Gastroesophageal sphincter (tissue), 3 donors: ENCODE measurements around the gene OTOL1.

Experiments used
- CTCF ChIP-seq, 4 experiments: fragments of 200-600 bp in 2 of 4; fragments of 450-650 bp in 2 of 4; sonication (generic) in 1 of 4; IDR thresholded peaks; one replicate each; pipeline ENCODE4 v1.5.1; 2017 to 2019; ENCODE audit warnings: antibody characterized with exemption in 4 of 4, mild to moderate bottlenecking in 2 of 4, moderate library complexity in 2 of 4
- POLR2A ChIP-seq, 2 donors: fragments of 450-650 bp; IDR thresholded peaks; one replicate each; pipeline ENCODE4 v1.6.1; 2017; ENCODE audit warnings: antibody characterized with exemption in 2 of 2, mild to moderate bottlenecking in 2 of 2, moderate library complexity in 1 of 2
- POLR2AphosphoS5 ChIP-seq: sonication (generic); formaldehyde crosslinking; IDR thresholded peaks from one replicate; pipeline ENCODE4 v1.6.1; 2017; ENCODE audit warnings: antibody characterized with exemption

DNA sequence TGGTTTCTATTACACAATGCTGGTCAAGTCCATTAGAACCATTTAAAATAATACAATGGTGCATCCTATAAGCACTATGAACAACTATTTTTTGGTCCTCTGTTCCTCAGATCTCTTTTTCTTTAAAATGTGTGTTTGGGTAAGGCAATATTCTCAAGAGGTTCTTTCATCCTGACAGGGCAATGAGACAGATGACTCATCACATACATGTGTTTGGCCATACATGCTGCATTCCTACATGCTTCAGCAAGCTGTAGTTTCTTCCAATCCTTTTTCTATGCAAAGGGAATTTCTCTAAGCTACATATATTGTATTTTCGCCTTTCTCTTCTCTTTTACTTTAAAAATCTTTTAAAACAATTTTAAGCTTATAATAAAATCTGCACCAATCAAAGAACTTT, 52.7 kb downstream of the OTOL1 start:
- TF ChIP-seq POLR2A (IDR thresholded peaks at IDR 0.05) (no peak), CTCF (IDR thresholded peaks at IDR 0.05) (no peak), POLR2AphosphoS5 (no peak)
